GM18511 (cell line): ENCODE data around the gene FRMD3.

Source experiments
- ATAC-seq: cut with Tn5 transposase; IDR thresholded peaks from one replicate; pipeline ENCODE4 v1.9.1; 2021; ENCODE audit warnings: mild to moderate bottlenecking, moderate library complexity; ENCODE audit not compliant: unreplicated experiment

The FRMD3 gene

DNA sequence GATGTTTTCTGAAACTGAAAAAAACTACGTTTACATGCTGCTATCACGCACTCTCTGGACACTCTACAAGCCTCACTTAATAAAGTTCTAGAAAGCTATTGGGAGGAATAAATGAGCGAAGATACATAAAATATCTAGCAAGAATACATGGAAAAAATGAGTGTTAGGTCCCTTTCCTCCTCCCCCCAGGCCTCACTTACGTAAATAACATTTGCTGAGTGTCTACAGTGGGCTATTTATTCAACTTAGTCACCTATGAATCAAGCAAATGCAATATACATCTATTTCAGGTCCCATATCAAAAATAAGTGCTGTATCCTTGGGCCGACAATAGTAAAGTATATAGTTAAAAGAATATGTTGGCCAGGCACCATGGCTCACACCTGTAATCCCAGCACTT, 62.5 kb downstream of the FRMD3 start:
- ATAC-seq, result no peak

DNA sequence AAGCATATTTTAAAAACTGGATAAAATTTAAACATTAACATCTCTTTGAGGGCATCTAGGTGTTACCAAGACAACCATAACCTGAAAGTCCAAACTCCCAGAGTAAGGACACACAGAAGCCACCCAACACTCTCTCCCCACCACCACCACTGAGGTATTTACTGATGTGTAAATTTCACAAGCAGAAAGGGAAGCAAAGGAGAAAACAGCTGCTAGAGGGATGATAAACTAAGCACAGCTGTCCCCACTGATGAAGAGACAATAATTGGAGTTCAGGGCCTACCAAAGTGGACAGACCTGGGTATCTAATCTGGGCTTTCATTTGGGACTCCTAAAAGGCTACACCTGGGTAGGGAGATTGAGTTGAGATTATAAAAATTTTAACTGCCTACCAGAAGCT, 63.6 kb downstream of the FRMD3 start:
- no peak for ATAC-seq

GRCh38 chr9:83473488-83473971, 64.7 kb downstream of the FRMD3 start:
- peak; percentile 95 for ATAC-seq

- ATAC-seq, result no peak
Measured at GRCh38 chr9:83472764-83473163, 65.4 kb downstream of the FRMD3 start.

GRCh38 chr9:83472221-83472665, 66.0 kb downstream of the FRMD3 start:
- no peak for ATAC-seq

- ATAC-seq, result no peak
Measured at GRCh38 chr9:83471241-83471640, 67.0 kb downstream of the FRMD3 start.

DNA sequence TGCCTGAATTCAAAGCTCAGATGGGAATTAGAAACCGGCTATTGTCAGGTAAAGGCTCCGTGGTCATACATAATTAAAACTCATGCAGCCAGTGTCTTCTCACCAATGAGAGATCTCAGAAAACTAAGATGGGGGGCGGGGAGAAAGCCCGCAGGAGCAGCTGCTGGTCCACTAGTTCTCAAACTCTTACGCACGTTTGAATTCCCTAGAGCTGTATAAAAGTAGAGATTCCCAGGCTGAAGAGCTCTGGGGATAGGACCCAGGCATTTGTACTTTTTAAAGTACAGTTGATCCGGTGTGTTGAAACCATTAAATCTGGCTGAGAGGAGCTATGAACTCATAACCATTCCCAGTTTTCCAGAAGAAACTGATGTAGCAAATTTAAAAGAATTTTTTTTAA, 68.5 kb downstream of the FRMD3 start:
- no peak for ATAC-seq

DNA sequence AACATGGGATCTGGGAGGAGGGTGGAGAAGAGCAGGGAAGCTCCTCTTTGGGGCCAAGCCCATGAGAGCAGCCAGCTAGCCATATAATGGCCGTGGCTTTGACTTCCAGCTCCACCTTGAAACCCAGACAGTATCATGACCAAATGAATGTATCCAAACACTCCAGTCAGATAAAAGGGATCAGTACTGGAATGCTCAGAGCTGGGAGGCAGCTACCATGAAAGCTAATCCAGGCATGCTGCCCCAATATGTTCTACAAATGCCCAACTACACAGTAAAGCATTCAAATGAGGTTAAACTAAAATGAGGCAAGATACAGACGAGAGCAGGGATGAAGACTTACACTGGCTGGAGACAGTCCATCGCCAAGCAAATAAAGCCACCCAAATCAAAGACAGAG, 69.4 kb downstream of the FRMD3 start:
- no peak for ATAC-seq

- no peak for ATAC-seq
Measured at GRCh38 chr9:83466877-83467276, 71.3 kb downstream of the FRMD3 start.

- ATAC-seq, result no peak
Measured at GRCh38 chr9:83466351-83466750, 71.8 kb downstream of the FRMD3 start.

- no peak for ATAC-seq
Measured at GRCh38 chr9:83459830-83460229, 78.4 kb downstream of the FRMD3 start.

GRCh38 chr9:83458530-83458929, 79.7 kb downstream of the FRMD3 start:
- ATAC-seq, result no peak

GRCh38 chr9:83457005-83457404, 81.2 kb downstream of the FRMD3 start:
- ATAC-seq, result no peak

DNA sequence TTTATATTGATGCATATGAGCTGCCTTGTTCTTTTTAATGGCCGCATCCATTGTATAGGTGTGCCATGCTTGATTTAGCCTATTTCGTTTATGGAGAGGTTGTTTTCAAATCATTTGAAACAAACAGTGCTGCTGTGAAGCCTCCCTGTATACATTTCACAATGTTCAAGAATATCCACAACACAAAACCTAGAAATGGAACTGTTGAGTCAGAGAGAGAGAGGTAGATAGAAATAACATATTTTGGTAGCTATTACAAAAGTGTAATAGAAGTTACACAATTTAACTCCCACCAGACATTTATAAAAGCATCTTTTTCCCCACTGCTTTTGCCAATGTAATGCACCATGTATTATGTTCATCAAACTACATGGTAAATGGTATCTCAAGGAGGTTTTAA, 82.0 kb downstream of the FRMD3 start:
- ATAC-seq, result no peak

DNA sequence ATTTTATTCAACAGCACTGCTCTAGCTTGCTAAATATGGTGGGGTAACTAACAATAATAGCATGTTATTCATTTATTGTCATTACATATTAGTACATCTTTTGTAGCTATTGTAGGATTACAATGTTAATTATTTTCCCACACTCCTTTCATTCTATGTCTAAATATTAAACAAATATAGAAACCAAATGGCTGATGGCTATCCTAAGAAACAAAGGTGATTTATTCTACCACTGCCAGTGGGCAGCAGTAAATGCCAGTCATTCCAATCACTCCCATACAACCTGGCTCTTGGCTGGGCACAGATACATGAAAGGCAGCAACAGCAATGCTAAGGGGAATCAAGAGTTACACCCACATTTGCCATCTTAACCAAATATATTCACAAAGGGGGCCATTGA, 84.1 kb downstream of the FRMD3 start:
- no peak for ATAC-seq

DNA sequence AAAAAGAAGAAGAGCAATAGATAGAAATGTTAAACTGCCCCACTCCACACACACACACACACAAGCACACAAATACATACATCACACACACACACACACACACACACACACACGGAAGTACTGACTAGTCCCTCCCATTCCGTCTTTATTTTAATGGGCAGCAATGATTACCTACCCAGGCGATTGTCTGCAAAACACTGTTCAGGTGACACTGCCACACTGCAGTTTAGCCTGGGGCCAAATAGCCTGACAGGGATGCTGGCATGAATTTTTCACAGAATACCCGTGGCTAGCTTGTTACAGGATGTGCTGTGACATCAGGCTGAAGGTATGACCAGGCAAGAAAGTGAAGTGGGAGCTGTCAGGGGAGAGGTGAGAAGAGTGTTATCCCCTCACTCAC, 86.9 kb downstream of the FRMD3 start:
- no peak for ATAC-seq

- ATAC-seq, result no peak
Measured at GRCh38 chr9:83449983-83450382, 88.2 kb downstream of the FRMD3 start.

- ATAC-seq, result no peak
Measured at GRCh38 chr9:83449166-83449565, 89.0 kb downstream of the FRMD3 start.

DNA sequence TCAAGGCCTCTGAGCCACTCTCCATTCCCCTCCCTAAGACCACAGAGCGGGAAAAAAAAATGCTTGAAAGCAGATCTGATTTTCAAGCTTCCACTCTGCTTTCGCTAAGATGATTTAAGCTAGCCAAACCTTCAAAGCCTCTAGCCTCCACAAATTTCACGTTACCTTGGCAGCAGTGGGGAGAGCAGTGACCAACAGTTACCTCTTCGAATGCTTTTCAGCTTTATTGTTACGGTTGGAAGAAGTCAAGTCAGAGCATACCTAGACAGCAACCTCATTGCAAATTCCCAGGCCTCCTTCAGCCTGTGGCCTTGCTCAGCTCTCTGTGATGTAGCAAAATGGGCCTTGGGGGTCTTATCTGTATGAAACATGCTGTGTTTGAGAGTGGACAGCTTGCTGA, 89.6 kb downstream of the FRMD3 start:
- no peak for ATAC-seq

DNA sequence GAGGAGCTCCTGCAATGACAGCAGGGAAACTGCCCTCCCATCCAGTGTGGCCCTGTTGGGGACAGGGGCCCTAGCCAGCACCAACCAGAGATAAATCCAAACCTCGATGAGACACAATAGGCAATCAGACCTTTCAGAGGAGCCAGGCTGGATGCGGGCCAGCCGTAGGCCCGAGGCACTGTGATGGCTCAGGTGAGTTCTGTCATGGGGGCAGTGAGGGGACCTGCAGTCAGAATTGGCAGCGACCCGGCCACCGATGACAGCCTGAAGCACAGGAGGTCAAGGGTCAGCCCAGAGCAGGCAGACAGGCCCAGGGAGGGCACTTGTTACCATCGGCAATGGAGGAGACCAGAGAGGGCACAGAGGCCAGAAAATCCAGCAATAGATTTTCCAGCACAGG, 90.8 kb downstream of the FRMD3 start:
- no peak for ATAC-seq

- ATAC-seq, result no peak
Measured at GRCh38 chr9:83445703-83446265, 92.4 kb downstream of the FRMD3 start.

- no peak for ATAC-seq
Measured at GRCh38 chr9:83444110-83444509, 94.1 kb downstream of the FRMD3 start.

DNA sequence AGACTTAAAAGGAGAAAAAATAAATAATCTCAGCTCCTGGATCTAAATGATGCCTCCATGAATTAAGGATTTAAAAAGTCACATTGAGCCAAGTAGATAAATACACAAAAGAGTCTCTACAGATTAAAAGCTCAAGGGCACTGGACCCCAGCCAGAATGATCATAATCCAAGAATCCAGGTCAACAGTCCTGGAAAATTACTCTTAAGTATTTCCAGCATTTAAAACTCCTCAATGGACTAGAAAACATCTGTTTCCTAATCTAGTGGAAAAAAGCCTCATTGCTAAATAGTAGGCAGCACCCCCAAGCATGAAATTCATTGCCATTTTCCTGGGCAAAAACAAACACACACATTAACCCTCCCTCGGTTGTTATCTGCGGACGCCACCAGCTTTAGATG, 96.8 kb downstream of the FRMD3 start:
- ATAC-seq, result no peak
